ENCODE results near the gene ZNF804B.

Gene ZNF804B

DNA sequence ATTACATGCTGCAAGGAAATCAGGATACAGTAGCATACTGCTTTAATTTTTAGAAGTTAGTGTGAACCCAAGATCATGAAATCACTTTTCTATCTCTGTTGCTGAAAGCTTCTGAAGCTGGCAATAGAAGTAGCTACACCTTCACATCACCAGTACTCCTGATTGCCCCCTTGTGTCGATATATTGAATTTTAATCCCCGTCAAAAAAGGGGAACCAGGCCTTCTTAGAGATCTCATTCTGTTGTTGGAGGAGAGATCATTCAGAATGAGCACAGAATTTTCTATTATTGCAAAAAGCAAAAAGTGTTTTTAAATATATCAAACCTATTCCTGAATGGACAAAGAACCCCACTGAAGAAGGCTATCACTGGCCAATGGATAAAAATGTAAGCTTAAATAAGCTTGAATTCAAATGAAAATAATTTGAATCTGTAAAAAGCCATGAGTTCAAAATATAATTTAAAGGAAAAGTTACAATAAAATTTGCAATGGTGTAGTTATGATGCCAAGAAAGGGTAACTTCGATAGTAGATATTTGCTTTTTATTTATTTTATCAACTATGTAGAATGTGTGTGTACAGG is 75.7 kb downstream of the ZNF804B start:
- no peak for DNase-seq (ENCODE audit: low read depth)

DNA sequence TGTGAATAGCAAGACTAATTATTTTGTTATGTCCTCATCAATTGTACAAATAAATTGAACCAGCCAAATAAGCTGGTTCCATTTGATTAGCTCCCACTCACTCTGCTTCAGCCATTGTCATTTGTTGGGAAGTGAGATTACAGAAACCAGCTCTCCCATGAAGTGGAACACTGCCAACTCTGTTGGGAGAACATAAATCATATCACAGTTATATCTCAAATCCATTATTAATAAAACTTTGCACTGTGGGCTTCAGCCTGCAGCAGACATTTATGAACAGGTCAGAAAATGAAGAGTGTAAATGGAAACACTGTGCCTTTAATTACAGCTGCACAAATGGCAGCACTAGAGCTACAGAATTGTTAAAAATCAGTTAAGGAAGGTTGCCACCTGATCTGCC is 82.7 kb downstream of the ZNF804B start:
- no peak for DNase-seq (ENCODE audit: low read depth)

- DNase-seq (ENCODE audit: low read depth) = no peak
These were observed 85.6 kb downstream of the ZNF804B start for GRCh38 chr7:88845091-88845490.

DNA sequence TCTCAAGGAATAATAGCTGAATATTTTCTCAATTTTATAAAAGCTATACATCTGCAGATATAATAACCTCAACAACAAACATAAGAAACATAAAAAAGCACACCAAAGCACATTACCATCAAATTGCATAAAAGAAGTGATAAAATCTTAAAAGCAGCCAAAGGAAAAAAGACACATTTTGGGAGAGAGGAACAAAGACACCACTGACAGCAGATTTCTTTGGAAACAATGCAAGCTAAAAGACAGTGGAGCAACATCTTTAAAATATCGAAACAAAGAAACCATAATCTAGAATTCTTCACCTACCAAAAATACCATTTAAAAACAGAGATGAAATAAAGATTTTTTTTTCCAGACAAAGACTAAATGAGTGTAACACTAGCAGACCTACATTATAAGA is 91.7 kb downstream of the ZNF804B start:
- no peak for DNase-seq (ENCODE audit: low read depth)

- no peak for DNase-seq (ENCODE audit: low read depth)
These were observed 99.8 kb downstream of the ZNF804B start for GRCh38 chr7:88859288-88859687.

- DNase-seq (ENCODE audit: low read depth) = no peak
These were observed 106.9 kb downstream of the ZNF804B start for GRCh38 chr7:88866265-88866863.

DNA sequence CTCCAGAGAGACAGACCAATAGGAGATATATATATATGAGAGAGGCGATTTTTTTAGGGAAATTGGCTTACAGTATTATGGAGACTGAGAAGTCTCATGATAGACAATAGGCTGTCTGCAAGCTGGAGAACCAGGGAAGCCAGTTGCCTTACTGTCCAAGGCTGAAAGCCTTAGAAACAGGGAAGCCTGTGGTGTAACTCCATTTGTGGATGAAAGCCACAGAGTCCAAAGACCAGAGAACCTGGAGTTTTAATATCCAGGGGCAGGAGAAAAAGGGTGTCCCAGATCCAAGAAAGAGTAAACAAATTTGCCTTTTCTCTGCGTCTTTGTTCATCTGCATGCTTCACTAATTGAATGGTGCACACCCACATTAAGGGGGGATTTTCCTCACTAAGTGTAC is 107.7 kb downstream of the ZNF804B start:
- DNase-seq (ENCODE audit: low read depth) = no peak

DNA sequence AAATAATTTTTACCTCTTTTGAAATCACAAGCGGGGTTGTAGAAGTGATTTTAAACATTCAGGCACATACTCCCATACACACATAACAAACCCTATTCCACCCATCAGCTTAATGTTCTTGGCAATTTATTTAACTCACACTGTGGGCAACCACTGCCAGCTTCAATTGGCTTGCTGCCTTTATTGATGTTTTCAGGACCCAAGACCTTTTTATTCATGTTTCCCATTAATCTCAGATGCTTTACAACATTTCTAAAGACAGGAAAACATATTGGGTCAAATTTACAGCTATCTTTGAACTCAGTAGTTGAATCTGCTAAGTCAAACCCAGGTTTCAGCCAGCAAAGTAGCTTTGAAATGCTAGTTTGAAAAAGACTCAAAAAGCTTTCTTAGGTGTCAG is 109.0 kb downstream of the ZNF804B start:
- DNase-seq (ENCODE audit: low read depth) = no peak

DNA sequence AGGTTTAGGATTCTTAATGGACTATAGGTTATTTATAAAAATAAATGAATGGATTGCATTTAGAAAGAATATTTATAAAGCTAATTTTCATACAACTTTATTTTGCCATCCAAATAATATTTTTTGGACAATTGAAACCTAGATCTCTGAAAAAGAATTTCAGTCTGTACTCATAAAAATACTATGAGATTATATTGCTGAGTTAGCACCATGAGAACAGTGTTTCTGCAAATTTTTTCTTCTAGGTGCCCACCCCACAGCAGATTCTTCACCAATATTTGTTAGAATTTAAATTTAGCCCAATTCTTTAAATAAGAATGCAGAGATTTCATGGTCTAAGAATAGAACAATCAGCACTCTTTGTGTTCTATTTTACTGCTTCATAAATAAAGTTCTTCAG is 121.6 kb downstream of the ZNF804B start:
- DNase-seq (ENCODE audit: low read depth) = no peak

- DNase-seq (ENCODE audit: low read depth) = no peak
These were observed 125.6 kb downstream of the ZNF804B start for GRCh38 chr7:88885131-88885530.

DNA sequence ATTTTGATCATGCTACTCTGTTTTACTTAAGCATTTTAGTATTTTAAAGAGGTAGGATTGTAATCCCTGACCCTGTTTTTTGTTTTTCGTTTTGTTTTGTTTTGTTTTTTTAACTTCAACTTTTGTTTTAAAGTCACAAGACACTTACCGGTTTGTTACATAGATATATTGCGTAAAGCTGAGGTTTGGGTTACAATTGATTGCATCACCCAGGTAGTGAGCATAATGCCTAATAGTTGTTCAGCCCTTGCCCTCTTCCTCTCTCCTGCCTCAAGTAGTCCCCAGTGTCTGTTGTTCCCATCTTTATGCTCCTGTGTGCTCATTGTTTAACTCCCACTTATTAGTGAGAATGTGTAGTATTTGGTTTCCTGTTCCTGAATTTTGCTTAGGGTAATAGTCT is 129.2 kb downstream of the ZNF804B start:
- DNase-seq (ENCODE audit: low read depth) = no peak

DNA sequence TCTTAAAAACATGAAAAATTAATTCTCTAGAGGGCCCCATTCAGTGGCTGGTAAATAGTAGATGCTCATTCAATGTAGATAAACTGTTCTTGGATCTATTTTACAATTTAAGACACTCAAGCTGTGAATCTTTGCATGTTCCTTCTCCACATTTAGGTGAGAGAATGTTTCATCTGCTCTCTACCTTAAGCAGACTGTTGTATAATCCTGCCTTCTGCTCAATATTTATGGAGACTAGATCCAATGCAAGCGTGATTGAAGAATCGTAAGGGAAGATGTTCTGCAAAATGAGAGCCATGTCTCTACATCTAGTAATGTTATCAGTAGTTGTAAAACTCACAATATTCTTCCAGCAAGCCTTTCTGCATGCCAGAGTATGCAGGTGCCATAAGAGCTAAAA is 151.0 kb downstream of the ZNF804B start:
- no peak for DNase-seq (ENCODE audit: low read depth)

DNA sequence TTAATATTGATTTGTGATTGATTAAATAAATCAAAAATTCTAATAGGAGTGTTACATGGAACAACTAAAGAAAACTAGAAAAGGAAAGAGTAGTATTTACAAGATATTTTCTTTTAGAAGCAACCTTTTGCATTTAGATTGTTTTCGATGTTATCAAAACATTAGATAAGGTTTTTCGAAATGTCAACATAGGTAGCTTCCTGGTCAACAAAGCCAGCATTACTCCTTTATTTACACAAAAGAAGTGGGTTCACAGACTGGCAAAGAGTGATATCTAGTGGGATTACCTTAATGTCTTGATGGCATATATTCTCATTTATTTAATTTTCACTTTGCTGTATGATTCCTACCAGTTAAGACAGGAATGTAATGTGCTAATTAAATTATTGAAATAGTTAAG is 153.4 kb downstream of the ZNF804B start:
- DNase-seq (ENCODE audit: low read depth) = no peak

DNA sequence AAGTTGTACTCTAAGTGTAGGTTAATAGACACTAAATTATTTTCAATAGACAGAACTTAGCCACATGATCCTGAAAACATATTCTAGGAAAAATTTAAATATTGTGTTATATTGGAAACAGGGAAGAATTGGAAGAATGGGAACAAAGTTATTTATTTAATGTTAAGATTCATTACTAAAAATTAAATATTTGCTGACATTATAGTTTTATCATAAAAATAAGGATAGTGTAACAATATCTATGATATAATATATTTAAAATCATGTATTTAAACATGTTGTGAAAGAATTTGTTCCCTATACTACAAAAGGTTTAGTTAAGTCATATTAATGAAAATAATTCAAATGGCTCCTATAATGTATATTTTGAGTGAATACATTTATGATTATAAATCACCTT is 156.1 kb downstream of the ZNF804B start:
- DNase-seq (ENCODE audit: low read depth) = no peak

DNA sequence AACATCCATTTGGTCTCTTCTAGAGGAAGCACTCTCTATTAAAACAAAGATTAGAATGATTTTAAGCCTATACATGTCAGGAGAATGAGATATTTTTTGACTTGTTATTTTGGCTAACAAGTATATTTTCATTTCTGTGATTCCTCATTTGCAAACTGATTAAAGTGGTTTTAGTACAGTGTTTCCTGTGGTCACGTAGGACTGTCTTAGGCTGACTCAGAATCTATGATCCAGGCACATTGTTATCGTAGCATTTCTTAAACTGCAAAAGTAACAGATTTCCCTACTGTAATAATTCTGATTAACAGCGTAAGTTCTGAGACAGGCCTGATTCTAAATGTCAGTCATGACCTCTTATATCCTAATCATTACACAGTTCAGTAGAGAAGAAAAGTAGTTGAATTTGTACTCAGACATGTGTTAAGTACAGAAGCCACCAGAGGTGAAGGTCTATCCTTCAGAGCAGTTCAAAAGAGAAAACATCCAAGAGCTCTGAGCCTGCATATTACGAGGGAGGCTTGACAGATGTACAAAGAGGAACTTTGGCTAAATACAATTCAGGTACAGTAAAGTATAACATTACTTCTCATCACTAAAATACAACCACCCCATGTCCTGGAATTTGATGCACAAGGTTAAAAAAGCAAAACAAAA is 160.1 kb downstream of the ZNF804B start:
- DNase-seq (ENCODE audit: low read depth) = no peak

DNA sequence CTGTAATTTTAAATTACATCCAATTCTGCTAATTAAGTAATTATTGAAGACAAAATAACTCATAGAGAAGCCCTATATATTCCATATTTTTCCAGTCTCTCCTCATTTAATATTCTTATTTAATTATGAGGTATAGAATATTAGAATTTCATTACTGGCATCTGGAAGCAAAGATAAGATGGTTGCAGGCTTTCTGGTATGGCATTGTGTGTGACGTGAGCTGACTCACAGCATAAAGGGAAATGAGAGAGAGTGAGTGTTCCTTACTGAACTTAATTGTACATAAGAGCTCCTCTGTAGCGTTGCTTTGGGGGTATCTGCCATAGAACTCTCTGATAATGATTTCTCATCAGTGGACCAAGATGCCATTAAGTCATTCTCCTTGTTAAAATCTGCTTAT is 163.4 kb downstream of the ZNF804B start:
- no peak for DNase-seq (ENCODE audit: low read depth)

- DNase-seq (ENCODE audit: low read depth) = no peak
These were observed 168.8 kb downstream of the ZNF804B start for GRCh38 chr7:88928276-88928675.

- DNase-seq (ENCODE audit: low read depth) = no peak
These were observed 170.2 kb downstream of the ZNF804B start for GRCh38 chr7:88929719-88930118.

DNA sequence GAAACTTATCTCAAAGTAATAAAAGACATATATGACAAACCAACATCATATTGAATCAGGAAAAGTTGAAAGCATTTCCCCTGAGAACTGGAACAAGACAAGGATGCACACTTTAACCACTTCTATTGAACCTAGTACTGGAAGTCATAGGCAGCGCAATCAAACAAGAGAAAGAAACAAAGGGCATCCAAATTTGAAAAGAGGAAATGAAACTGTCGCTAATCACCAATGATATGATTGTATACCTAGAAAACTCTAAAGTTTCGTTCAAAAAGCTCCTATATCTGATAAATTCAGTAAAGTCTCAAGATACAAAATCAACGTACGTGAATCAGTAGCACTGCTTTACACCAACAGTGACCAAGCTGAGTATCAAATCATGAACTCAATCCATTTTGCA is 173.8 kb downstream of the ZNF804B start:
- no peak for DNase-seq (ENCODE audit: low read depth)

GRCh38 chr7:88942815-88943501 is 183.5 kb downstream of the ZNF804B start:
- no peak for DNase-seq (ENCODE audit: low read depth)

- no peak for DNase-seq (ENCODE audit: low read depth)
These were observed 192.3 kb downstream of the ZNF804B start for GRCh38 chr7:88951826-88952225.

DNA sequence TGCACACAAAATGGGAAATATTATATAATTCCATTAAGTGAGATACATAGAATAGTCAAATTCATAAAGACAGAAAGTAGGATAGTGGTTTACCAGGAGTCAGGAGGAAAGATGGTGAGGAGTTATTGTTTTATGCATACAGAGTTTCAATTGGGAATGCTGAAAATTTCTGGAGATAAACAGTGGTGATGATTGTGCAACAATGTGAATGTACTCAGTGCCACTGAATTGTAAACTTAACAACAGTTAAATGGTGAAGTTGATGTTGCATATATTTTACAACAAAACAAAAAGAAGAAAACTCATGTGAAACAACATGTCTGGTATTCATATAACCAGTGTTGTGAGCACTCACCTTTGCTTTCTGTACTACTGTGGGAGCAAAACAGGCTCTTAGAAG is 204.9 kb downstream of the ZNF804B start:
- no peak for DNase-seq (ENCODE audit: low read depth)

DNA sequence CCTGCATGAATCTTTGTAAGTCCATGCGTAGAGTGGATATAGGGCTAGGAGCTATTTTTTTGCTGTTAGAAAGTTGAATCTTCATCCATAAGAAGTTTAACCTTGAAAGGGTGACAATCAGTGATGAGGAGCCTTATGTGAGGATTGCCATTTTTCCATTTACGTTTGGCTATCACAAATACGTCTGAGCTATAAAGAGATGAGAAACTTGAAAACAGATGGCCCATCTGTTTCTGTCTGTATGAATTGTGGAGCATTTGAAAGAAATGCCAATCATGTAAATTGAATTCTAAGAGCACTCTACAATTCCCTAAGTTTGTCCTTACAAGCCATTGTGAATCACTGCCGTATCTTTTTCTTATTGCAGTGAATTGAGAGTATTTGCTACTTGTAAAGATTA is 205.9 kb downstream of the ZNF804B start:
- DNase-seq (ENCODE audit: low read depth) = no peak
